ENCODE results near the gene ZBED1.

DNA sequence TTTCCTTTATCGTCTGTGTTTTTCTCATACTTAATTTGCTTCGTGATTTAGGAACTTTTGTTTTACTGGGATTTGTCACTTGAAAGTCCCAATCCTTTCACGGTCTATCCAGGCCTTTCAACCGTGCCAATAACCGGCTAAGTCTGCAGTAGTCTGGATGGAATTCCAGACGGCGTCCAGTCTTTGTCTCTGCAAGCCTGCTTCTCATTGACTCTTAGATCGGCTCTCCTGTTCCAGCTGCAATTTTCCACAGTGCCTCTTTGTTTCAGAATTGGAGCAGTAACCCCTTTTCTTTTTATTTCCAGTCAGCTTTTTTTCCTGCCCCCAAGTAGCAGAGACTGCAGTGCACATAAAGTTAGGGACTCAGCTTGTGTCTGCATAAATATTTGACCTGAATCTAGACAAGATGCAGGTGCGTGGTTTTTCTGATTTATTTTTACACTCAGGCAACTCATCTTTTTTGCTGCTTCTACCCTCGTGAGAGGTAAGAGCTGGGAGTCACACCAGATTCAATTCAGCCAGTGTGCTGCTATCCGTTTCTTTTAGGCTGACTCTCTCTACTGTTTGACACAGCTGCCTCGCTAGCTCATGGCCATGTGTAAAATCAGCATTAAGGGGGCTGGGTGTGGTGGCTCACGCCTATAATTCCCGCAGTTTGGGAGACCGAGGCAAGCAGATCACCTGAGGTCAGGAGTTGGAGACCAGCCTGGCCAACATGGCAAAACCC is 37.4 kb upstream of the ZBED1 start:
- TF ChIP-seq ZNF274 (IDR thresholded peaks at IDR 0.05; ENCODE audit: low read depth, low read length) (no peak), SUZ12 (IDR thresholded peaks at IDR 0.05; ENCODE audit: extremely low read depth, insufficient read depth, insufficient read length) (no peak)
